ENCODE measurements around the gene LRCH4.
A peak's percentile ranks its signal among the peaks of the same experiment; 100 is the strongest.

LRCH4 gene

DNA sequence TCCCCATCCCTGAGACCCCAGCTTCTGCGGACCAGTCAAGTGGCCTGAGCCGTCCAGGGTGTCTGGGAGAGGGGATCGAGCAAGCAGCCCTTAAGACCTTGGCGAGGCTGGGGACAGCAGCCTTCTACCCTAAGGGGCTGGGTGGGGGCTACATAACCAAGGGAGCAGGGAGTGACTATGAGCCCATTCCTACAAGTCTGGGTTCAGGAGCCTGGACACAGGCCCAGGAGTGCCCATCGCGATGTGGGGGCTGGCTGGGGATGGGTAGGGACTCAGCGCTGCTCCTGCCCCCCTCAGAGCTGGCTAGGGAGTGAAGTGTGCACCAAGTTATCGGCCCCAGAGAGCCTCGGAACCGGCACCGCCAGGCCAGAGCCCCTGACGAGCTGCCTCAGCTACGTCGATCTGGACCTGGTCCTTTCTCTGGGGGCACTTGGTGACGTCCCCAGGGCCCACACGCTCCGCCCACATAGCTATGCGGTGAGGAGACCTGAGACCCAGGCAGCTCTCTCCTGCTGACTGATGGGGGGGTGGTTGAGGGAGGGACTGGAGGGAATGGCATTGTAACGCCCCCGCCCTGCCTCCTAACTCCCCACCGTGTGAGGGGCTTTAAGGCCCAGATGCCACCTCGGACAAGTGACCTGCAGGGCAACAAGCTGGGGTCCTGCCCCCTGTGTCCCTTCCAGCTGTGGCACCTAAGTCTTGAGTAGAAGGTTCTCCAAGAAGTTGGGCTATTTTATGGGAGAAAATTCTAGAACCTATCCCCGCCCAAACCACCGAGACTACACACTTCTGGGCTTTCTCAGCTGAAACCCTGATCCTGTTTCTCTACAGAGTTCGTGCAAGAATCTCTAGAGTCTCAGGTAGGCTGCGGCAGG lies 14.7 kb downstream of the LRCH4 start:
- H3K27ac ChIP-seq, result no peak overlapping the region
- no peak overlapping the region for H3K4me3 ChIP-seq
- DNase-seq (ENCODE audit: low spot score), result no peak
- no peak for TF ChIP-seq CTCF (IDR thresholded peaks at IDR 0.05)

DNA sequence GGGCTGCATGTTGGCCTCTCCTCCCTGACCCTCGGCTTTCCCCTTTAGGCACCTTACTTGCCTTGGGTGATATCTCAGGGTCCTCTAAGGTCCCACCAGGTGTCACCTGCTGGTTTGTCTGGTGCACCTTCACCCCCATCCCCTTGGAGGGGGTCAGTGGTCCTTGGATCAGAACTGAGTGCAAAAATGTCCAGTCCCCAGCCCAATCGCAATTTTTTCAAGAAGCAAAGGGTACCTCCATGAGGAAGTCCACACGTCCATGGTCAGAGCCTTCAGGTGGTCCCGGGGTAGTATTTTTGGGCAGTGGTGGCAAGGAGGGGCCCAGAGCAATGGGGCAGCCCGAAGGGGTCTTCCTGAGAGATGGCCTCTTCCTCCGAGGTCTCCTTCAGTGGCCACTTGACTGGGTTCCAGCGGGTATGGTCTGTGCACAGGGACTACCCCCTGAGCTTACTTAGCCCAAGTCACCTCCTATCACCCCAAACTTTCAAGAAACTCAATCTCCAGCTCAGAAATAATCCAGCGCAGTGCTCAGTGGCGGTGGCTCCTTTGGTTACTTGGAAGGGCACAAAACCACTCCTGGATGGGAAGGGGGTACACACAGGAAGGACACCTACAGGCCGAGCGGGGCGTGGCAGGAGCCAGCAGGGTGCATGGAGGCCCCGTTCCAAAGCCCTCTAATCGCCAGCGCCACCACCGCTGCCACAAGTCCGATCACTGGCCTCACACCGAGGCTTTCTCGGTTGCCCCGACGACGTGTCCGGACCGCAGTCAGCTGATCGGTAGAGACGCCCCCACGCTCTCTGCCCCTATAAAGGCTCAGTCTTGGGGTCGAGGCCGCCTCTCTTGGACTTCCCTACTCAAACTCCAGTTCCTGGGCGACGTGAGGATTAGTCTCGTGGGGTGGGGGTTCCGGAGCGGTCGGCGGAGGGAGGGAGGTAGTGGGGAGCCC lies 16.8 kb downstream of the LRCH4 start:
- DNase-seq (ENCODE audit: low spot score), result no peak
- no peak overlapping the region for H3K27ac ChIP-seq
- TF ChIP-seq CTCF (IDR thresholded peaks at IDR 0.05), result no peak
- H3K4me3 ChIP-seq, result peak overlapping the region; percentile 65

DNA sequence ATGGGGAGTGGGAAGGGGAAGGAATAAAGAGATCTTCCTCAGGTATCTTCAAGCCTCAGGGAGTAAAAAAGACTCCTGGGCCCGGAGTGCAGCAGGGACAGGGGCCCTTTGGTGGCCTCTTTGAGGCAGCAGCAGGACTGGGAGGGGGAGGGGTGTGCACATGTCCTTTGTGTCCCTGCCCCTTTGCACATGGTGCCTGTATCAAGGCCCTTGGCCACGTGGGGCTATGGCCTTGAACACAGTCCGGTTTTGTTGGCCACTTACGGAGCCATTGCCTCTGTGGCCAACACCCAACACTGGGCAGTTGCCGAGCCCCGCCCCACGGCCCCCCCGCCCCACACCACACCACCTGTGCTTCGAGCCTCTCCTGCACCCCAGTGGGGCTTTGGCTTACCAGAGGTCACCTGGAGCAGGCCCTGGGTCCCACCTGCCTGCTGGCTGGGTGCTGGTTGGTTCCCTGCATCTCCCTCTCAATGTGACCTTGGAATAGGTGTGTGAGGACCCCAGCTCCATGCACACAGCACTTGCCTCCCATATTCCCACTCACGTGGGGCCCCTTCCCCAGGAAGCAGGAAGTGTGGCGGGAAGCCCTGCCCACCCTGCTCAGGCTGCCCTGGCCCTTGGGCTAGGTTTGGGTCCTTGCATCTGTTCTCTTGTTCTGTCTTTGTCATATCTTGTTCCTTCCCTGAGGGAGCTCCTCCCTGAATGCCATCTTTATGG lies 17.6 kb downstream of the LRCH4 start:
- TF ChIP-seq CTCF (IDR thresholded peaks at IDR 0.05), result no peak
- no peak for DNase-seq (ENCODE audit: low spot score)

DNA sequence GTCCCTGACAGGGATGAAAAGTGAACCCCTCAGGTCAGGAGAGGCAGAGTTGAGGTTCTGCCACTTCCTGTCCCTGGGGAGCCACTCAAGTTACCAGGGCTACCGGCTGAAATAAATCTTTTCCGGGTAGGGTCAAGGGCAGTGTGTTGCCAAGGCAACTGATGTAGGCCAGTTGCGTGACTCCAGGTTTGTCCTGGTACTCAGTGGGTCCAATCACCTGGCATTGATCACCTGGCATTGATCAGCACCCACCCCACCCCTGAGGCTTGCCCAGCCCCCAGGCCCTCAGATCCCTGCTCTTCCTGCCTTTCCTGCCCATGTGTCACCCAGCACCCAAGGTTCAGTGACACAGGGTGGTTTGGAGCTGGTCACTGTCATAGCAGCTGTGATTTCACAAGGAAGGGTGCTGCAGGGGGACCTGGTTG lies 18.2 kb downstream of the LRCH4 start:
- no peak for TF ChIP-seq CTCF (IDR thresholded peaks at IDR 0.05)
- Histone ChIP-seq H3K27ac (no peak overlapping the region), H3K4me3 (no peak overlapping the region)
- no peak for DNase-seq (ENCODE audit: low spot score)

More for the DNA sequence above, 17.6 kb downstream of the LRCH4 start:
- Histone ChIP-seq H3K4me3 (no peak overlapping the region), H3K27ac (no peak overlapping the region)

GRCh38 chr7:100567031-100567730 lies 18.7 kb downstream of the LRCH4 start:
- DNase-seq (ENCODE audit: low spot score), result no peak
- TF ChIP-seq CTCF (IDR thresholded peaks at IDR 0.05), result no peak
- no peak overlapping the region for H3K4me3 ChIP-seq
- H3K27ac ChIP-seq, result peak overlapping the region in 1 of 2 donors; percentile 16

DNA sequence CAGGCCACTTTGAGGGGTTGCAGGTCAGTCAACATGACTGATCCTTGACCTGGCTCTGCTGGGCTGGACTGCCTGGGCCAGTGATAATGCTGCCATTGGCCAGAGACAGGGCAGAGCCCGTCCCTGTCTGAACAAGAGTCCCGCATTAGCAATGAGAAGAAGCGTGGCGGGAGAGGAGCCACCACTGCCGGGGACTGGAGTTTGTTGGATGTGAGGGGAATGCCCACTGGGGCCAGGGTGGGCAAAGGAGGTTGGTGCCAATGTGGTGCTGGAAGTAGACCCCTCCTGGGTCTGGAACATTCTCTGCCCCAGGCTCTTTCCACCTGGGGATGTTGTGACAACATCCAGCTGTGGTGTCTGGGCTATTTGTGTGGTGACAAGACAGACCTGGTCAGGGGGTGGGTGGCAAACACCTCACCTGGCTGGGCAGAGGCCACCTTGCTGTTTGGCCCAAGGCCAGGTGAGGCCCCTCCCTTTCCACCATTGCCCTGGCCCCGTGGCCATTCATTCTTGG lies 19.9 kb downstream of the LRCH4 start:
- Histone ChIP-seq H3K4me3 (no peak overlapping the region), H3K27ac (no peak overlapping the region)
- no peak for TF ChIP-seq CTCF (IDR thresholded peaks at IDR 0.05)
- DNase-seq (ENCODE audit: low spot score), result peak; percentile 69

Data from coronary artery (tissue), 2 donors.